PC-9 (cell line): ENCODE results near the gene DOCK3. TPM values are rescaled to one million over a fixed set of nuclear protein-coding genes. Genes with fewer than 3 reads are reported as not detected.

Source experiments
- BruUV-seq: library from RNA; stranded (reverse); fragments of 400-500 nt; replicated peaks from 2 replicates; lab custom pipeline; 2021; lab: Mats Ljungman, UMichigan
- CTCF ChIA-PET: fragments of 300-600 bp; sonication (Branson Sonifier 250); formaldehyde crosslinking; loops from one replicate; lab custom pipeline; 2022; ENCODE audit warnings: antibody characterized with exemption; lab: Charles Lee
- POLR2A ChIA-PET: fragments of 300-600 bp; sonication (Branson Sonifier 250); formaldehyde crosslinking; loops from one replicate; lab custom pipeline; 2022; ENCODE audit warnings: antibody characterized with exemption; ENCODE audit not compliant: unreplicated experiment; lab: Charles Lee
- DNase-seq, 2 experiments: peaks; one replicate each; pipeline versions ENCODE4 v3.0.0 to v3.0.0-alpha.2; 2015 to 2022; ENCODE audit warnings: mixed read lengths in 1 of 2
- H2AFZ ChIP-seq: fragments of 200-600 bp; sonication (generic); 2 replicates; pipeline ENCODE4 v1.8.1; 2017; ENCODE audit warnings: antibody characterized with exemption
- H3F3A ChIP-seq: fragments of 200-600 bp; sonication (generic); 2 replicates; pipeline ENCODE4 v1.8.1; 2017; ENCODE audit warnings: antibody characterized with exemption, mild to moderate bottlenecking, low read depth; ENCODE audit not compliant: insufficient read depth
- H3K27ac ChIP-seq: fragments of 200-600 bp; sonication (generic); 2 replicates; pipeline ENCODE4 v1.6.1; 2016; ENCODE audit warnings: mixed run types
- H3K27me3 ChIP-seq: fragments of 200-600 bp; sonication (generic); 2 replicates; pipeline ENCODE4 v1.6.1; 2016; ENCODE audit warnings: low read depth, mixed run types; ENCODE audit not compliant: insufficient read depth
- H3K36me3 ChIP-seq: fragments of 200-600 bp; sonication (generic); 2 replicates; pipeline ENCODE4 v1.6.1; 2016; ENCODE audit warnings: low read depth, mixed run types
- H3K4me1 ChIP-seq: fragments of 200-600 bp; sonication (generic); replicated peaks from 2 replicates; pipeline ENCODE4 v1.6.1; 2016; ENCODE audit warnings: mixed run types; ENCODE audit not compliant: insufficient read depth
- H3K4me2 ChIP-seq: fragments of 200-600 bp; sonication (generic); 2 replicates; pipeline ENCODE4 v1.6.1; 2017; ENCODE audit warnings: mixed run types
- H3K4me3 ChIP-seq: fragments of 200-600 bp; sonication (generic); 2 replicates; pipeline ENCODE4 v1.6.1; 2016; ENCODE audit warnings: mixed run types
- H3K79me2 ChIP-seq: fragments of 200-600 bp; sonication (generic); 2 replicates; pipeline ENCODE4 v1.6.1; 2017; ENCODE audit warnings: low read depth, mixed run types
- H3K9me2 ChIP-seq: fragments of 200-600 bp; sonication (generic); 2 replicates; pipeline ENCODE4 v1.8.1; 2017; ENCODE audit warnings: mild to moderate bottlenecking; ENCODE audit not compliant: insufficient read depth
- H3K9me3 ChIP-seq: fragments of 200-600 bp; sonication (generic); 2 replicates; pipeline ENCODE4 v1.8.1; 2016; ENCODE audit warnings: low read depth; ENCODE audit not compliant: insufficient read depth
- H4K20me1 ChIP-seq: fragments of 200-600 bp; sonication (generic); 2 replicates; pipeline ENCODE4 v1.8.1; 2017; ENCODE audit not compliant: insufficient read depth
- EZH2 ChIP-seq: fragments of 200-600 bp; sonication (generic); IDR thresholded peaks from 2 replicates; pipeline ENCODE4 v1.8.0; 2017; ENCODE audit warnings: antibody characterized with exemption, low read depth
- intact Hi-C: fragments of 100-400 bp; cut with micrococcal nuclease; formaldehyde crosslinking; loops from one replicate; pipeline ENCODE4 v1.10.0; 2022; ENCODE audit not compliant: unreplicated experiment
- total RNA-seq: library from RNA; stranded (reverse); gene quantifications from 2 replicates; pipeline ENCODE4 v1.2.3, GENCODE V29; 2021
- TF ChIP-seq, protein P1 (sequence below): fragments of 200-600 bp; sonication (generic); conservative IDR thresholded peaks from 2 replicates; pipeline ENCODE4 v1.6.1; 2017; ENCODE audit warnings: mixed run types, antibody characterized with exemption, mild to moderate bottlenecking, moderate library complexity

The DOCK3 gene
- total RNA-seq, 1 experiment from 2014 or later, result 16.9 TPM

DNA sequence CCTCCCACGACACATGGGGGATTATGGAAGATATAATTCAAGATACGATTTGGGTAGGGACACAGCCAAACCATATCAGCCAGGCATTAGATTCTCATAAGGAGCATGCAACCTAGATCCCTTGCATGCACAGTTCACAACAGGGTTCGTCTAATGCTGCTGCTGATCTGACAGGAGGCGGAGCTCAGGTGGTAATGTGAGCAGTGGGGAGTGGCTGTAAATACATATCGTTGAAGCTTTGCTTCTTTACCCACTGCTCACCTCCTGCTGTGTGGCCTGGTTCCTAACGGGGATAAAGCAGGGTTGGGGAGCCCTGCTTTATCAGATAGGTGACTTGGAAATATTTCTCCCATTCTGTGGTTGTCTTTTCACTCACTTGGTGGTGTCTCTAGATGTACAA is 14.8 kb downstream of the DOCK3 start:
- ChIA-PET POLR2A (interaction anchor here (0.6 kb wide), 1 partner anchor 953 kb away, joined by 5 read pairs; no protein-coding TSS in a partner anchor), CTCF (no interaction called here)
- no peaks in the 10 kb centered on the region for H3K9me2 ChIP-seq
- H3K4me3 ChIP-seq, result no peak overlapping the region
- no peak overlapping the region for H3K4me2 ChIP-seq
- no peak for DNase-seq
- TF ChIP-seq EZH2, result no peak
- TF ChIP-seq, protein P1, sequence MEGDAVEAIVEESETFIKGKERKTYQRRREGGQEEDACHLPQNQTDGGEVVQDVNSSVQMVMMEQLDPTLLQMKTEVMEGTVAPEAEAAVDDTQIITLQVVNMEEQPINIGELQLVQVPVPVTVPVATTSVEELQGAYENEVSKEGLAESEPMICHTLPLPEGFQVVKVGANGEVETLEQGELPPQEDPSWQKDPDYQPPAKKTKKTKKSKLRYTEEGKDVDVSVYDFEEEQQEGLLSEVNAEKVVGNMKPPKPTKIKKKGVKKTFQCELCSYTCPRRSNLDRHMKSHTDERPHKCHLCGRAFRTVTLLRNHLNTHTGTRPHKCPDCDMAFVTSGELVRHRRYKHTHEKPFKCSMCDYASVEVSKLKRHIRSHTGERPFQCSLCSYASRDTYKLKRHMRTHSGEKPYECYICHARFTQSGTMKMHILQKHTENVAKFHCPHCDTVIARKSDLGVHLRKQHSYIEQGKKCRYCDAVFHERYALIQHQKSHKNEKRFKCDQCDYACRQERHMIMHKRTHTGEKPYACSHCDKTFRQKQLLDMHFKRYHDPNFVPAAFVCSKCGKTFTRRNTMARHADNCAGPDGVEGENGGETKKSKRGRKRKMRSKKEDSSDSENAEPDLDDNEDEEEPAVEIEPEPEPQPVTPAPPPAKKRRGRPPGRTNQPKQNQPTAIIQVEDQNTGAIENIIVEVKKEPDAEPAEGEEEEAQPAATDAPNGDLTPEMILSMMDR, result no peak
- H3K9me3 ChIP-seq, result no peaks in the 10 kb centered on the region
- H3K27me3 ChIP-seq, result no peaks in the 10 kb centered on the region
- H3K4me1 ChIP-seq, result no peaks in the 10 kb centered on the region
- H3K36me3 ChIP-seq, result no peaks in the 10 kb centered on the region
- BruUV-seq, result no TSS peak
- 0 out of 2 replicates have a peak, but pooled peaks cover 20% of the 10 kb centered on the region for H3K79me2 ChIP-seq
- H3F3A ChIP-seq, result no peaks in the 10 kb centered on the region
- H4K20me1 ChIP-seq, result 0 out of 2 replicates have a peak, but pooled peaks cover 3% of the 10 kb centered on the region
- H2AFZ ChIP-seq, result no peak overlapping the region
- intact Hi-C loops, result no loop called here
- H3K27ac ChIP-seq, result no peak overlapping the region

DNA sequence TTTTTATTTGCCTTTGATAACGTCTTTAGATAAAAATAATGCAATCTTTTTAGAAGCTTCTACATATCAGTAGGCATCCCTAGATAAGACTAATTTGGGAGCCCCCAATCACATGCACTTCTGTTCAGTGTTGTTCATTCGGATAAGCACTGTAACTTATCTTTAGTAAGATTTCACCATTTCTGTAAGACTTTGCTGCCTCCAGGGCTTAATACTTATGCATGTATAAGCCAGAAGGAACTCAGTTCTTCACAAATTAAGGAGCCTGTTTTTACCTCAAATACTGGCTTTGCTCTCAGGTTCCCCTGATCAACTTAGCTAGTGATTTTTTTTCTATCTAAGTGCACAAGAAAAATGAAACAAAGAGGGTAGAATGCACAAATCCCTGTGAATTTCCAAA is 20.3 kb downstream of the DOCK3 start:
- Histone ChIP-seq H3K27me3 (no peaks in the 10 kb centered on the region), H3K36me3 (no peaks in the 10 kb centered on the region), H3K4me1 (no peaks in the 10 kb centered on the region), H3K9me2 (no peaks in the 10 kb centered on the region), H3K4me3 (no peak overlapping the region), H3K79me2 (peaks cover 22% of the 10 kb centered on the region), H3K27ac (no peak overlapping the region), H4K20me1 (peaks cover 6% of the 10 kb centered on the region; the same call in 1 of the 2 replicates), H3K4me2 (no peak overlapping the region), H3F3A (no peaks in the 10 kb centered on the region), H2AFZ (no peak overlapping the region), H3K9me3 (no peaks in the 10 kb centered on the region)
- BruUV-seq, result no TSS peak
- intact Hi-C loops, result no loop called here
- CTCF ChIA-PET, result no interaction called here
- POLR2A ChIA-PET, result no interaction called here
- TF ChIP-seq, protein P1, result no peak
- TF ChIP-seq EZH2, result no peak
- DNase-seq, result no peak

DNA sequence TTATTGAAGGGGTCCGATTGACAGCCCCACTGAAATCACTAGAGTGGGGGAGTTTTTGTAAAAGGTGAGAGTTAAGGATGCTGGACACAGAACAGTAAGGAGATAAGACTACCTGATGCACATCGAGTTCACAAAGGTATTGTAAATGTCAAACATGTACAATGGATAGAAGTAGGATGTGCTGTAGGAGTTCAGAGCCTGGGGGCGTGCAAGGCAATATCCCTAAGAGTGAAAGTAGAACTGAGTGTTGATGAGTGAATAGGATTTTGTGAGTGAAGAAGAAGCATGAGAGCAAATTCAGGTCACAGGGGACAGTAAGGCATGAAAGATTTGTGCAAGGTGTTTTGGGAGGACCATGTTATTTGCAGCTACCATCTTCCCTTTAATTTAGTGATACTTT is 21.5 kb downstream of the DOCK3 start:
- no peaks in the 10 kb centered on the region for H3K27me3 ChIP-seq
- DNase-seq, result no peak
- H4K20me1 ChIP-seq, result peaks cover 9% of the 10 kb centered on the region; the same call in 1 of the 2 replicates
- no peaks in the 10 kb centered on the region for H3K4me1 ChIP-seq
- H3K4me3 ChIP-seq, result no peak overlapping the region
- BruUV-seq, result no TSS peak
- POLR2A ChIA-PET, result no interaction called here
- TF ChIP-seq EZH2, result no peak
- TF ChIP-seq, protein P1, result no peak
- intact Hi-C loops, result no loop called here
- peaks cover 23% of the 10 kb centered on the region for H3K79me2 ChIP-seq
- CTCF ChIA-PET, result interaction anchor here (0.6 kb wide), 1 partner anchor 649 kb away, joined by 6 read pairs; no protein-coding TSS in a partner anchor
- no peak overlapping the region for H2AFZ ChIP-seq
- H3K9me2 ChIP-seq, result no peaks in the 10 kb centered on the region
- no peaks in the 10 kb centered on the region for H3K9me3 ChIP-seq
- H3K27ac ChIP-seq, result no peak overlapping the region
- no peaks in the 10 kb centered on the region for H3K36me3 ChIP-seq
- no peaks in the 10 kb centered on the region for H3F3A ChIP-seq
- no peak overlapping the region for H3K4me2 ChIP-seq
